CD4-positive, alpha-beta T cell (primary cell): ENCODE data around the gene PLXDC2. TPM values are rescaled to one million over a fixed set of nuclear protein-coding genes. Genes with fewer than 3 reads are reported as not detected.

Experiments
- ATAC-seq: fragments of 200-7000 bp; cut with Tn5 transposase; one replicate; pipeline ENCODE4 v1.10.0; 2022; ENCODE audit warnings: mild to moderate bottlenecking; ENCODE audit not compliant: poor library complexity
- CTCF ChIA-PET: fragments of 350-600 bp; sonication (Branson Sonifier 250); formaldehyde crosslinking; loops from one replicate; lab custom pipeline; 2021; ENCODE audit warnings: antibody characterized with exemption, inconsistent platforms; lab: Charles Lee
- POLR2A ChIA-PET: fragments of 350-600 bp; sonication (Branson Sonifier 250); formaldehyde crosslinking; loops from one replicate; lab custom pipeline; 2021; ENCODE audit warnings: antibody characterized with exemption, inconsistent platforms; lab: Charles Lee
- DNase-seq, 14 experiments: peaks; one replicate each; pipeline ENCODE4 v3.0.0-alpha.2; 2013 to 2020; ENCODE audit warnings: mixed read lengths in 2 of 14
- H3K27ac ChIP-seq, 2 donors: one replicate each; pipeline versions ENCODE4 v1.5.1 to v1.7.0; 2013; ENCODE audit warnings: low read length in 2 of 2, low read depth in 1 of 2, mild to moderate bottlenecking in 1 of 2
- H3K27me3 ChIP-seq, 2 experiments: 1 replicate in 1 of 2; 2 replicates in 1 of 2; pipeline versions ENCODE4 v1.6.1 to v1.7.0; 2013; ENCODE audit warnings: low read length in 2 of 2, control low read depth in 1 of 2, mild to moderate bottlenecking in 1 of 2, moderate library complexity in 1 of 2; ENCODE audit not compliant: insufficient read depth in 2 of 2, control insufficient read depth in 1 of 2
- H3K36me3 ChIP-seq: one replicate; pipeline ENCODE4 v1.6.1; 2013; ENCODE audit warnings: low read length, control low read depth; ENCODE audit not compliant: insufficient read depth
- H3K4me1 ChIP-seq: one replicate; pipeline ENCODE4 v1.6.1; 2013; ENCODE audit warnings: low read length, control low read depth; ENCODE audit not compliant: insufficient read depth
- H3K4me3 ChIP-seq: one replicate; pipeline ENCODE4 v1.5.1; 2013; ENCODE audit warnings: mild to moderate bottlenecking, low read length, moderate library complexity
- H3K9me3 ChIP-seq, 2 experiments: 1 replicate in 1 of 2; 2 replicates in 1 of 2; pipeline versions ENCODE4 v1.6.1 to v1.7.0; 2013; ENCODE audit warnings: low read length in 2 of 2, mild to moderate bottlenecking in 2 of 2, control low read depth in 1 of 2, moderate library complexity in 1 of 2; ENCODE audit not compliant: control insufficient read depth in 1 of 2, insufficient read depth in 1 of 2
- H3K27ac Mint-ChIP-seq: one replicate; pipeline ENCODE4 v1.8.0; 2020; ENCODE audit warnings: mixed read lengths
- H3K27me3 Mint-ChIP-seq: one replicate; pipeline ENCODE4 v1.8.0; 2021; ENCODE audit warnings: mixed read lengths
- H3K36me3 Mint-ChIP-seq: one replicate; pipeline ENCODE4 v1.8.0; 2021; ENCODE audit warnings: low read depth, mixed read lengths
- H3K4me1 Mint-ChIP-seq: one replicate; pipeline ENCODE4 v1.8.0; 2021; ENCODE audit warnings: low read depth, mixed read lengths
- H3K4me3 Mint-ChIP-seq: one replicate; pipeline ENCODE4 v1.8.0; 2020; ENCODE audit warnings: mild to moderate bottlenecking, mixed read lengths
- H3K9me3 Mint-ChIP-seq: one replicate; pipeline ENCODE4 v1.8.0; 2020; ENCODE audit warnings: mixed read lengths
- intact Hi-C, 2 experiments: fragments of 100-400 bp; cut with DNase I in 1 of 2; cut with micrococcal nuclease in 1 of 2; formaldehyde crosslinking; loops; one replicate each; pipeline versions ENCODE4 v1.15.1 to v1.9.0; 2023 to 2025; cut with DNase I, micrococcal nuclease
- total RNA-seq, 174 experiments: library from RNA in 2 of 174; stranded (reverse) in 2 of 174; gene quantifications; one replicate each; pipeline ENCODE4 v1.2.3 and lab custom pipeline; 2021 to 2026
- TF ChIP-seq, protein P1 (sequence below): fragments of 200-600 bp; IDR thresholded peaks from one replicate; pipeline ENCODE4 v1.8.0; 2022; ENCODE audit warnings: antibody characterized with exemption, mild to moderate bottlenecking

Gene PLXDC2
- total RNA-seq, 2 experiments from 2014 or later = 0.41 to 0.61 TPM

DNA sequence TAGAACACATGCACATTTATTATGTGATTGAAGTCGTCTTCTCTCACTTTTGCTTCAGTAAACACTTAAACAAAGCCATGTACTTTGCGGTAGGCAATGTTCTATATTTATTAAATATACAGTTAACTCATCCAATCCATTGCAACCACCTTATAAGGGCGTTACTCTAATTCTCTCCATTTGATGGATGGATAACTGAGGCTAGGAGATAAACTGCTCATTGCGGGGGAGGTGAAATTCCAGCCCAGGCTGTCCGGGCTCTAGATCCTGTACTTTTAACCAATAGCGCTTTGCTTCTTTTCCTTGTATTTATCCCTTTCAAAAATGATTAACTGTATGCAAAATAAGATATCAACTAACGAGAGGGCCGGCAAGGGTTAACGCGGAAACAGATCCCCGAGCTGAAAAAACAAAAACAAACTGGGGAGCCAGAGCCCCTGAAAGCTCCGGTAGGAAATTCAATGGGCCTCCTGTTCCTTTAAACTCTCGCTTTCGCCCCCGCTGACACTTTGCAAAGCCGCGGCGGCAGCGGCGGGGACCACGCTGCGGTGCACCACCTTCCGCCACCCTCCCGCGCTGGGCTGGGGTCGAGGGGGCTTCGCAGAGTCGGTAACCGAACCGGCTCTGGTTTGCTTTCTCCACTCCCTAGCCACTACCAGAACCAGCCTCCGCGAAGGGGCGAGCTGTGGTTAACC, 1.0 kb upstream of the PLXDC2 start:
- Histone ChIP-seq H3K36me3 (no peaks in the 10 kb centered on the region), H3K9me3 (peaks cover 0 to 24% of the 10 kb centered on the region in 2 experiments), H3K27ac (no peak overlapping the region), H3K27me3 (peaks cover 19 to 40% of the 10 kb centered on the region in 2 experiments), H3K4me3 (peak overlapping the region; percentile 11), H3K4me1 (no peaks in the 10 kb centered on the region)
- TF ChIP-seq, protein P1, sequence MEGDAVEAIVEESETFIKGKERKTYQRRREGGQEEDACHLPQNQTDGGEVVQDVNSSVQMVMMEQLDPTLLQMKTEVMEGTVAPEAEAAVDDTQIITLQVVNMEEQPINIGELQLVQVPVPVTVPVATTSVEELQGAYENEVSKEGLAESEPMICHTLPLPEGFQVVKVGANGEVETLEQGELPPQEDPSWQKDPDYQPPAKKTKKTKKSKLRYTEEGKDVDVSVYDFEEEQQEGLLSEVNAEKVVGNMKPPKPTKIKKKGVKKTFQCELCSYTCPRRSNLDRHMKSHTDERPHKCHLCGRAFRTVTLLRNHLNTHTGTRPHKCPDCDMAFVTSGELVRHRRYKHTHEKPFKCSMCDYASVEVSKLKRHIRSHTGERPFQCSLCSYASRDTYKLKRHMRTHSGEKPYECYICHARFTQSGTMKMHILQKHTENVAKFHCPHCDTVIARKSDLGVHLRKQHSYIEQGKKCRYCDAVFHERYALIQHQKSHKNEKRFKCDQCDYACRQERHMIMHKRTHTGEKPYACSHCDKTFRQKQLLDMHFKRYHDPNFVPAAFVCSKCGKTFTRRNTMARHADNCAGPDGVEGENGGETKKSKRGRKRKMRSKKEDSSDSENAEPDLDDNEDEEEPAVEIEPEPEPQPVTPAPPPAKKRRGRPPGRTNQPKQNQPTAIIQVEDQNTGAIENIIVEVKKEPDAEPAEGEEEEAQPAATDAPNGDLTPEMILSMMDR = no peak
- intact Hi-C loops = no loop called here
- no peak for ATAC-seq
- H3K4me1 Mint-ChIP-seq = peaks cover 8% of the 10 kb centered on the region
- ChIA-PET CTCF (no interaction called here), POLR2A (no interaction called here)
- DNase-seq = no peak
- H3K4me3 Mint-ChIP-seq = no peak overlapping the region
- no peaks in the 10 kb centered on the region for H3K9me3 Mint-ChIP-seq
- H3K27ac Mint-ChIP-seq = no peak overlapping the region
- peaks cover 57% of the 10 kb centered on the region for H3K27me3 Mint-ChIP-seq
- H3K36me3 Mint-ChIP-seq = no peaks in the 10 kb centered on the region

- TF ChIP-seq, protein P1 = no peak
- Mint-ChIP-seq H3K9me3 (no peaks in the 10 kb centered on the region), H3K4me1 (peaks cover 8% of the 10 kb centered on the region), H3K36me3 (no peaks in the 10 kb centered on the region), H3K27ac (no peak overlapping the region), H3K27me3 (peaks cover 57% of the 10 kb centered on the region), H3K4me3 (no peak overlapping the region)
- Histone ChIP-seq H3K27me3 (peaks cover 19 to 40% of the 10 kb centered on the region in 2 experiments), H3K4me3 (peak overlapping the region; percentile 47), H3K27ac (no peak overlapping the region), H3K36me3 (no peaks in the 10 kb centered on the region), H3K4me1 (no peaks in the 10 kb centered on the region), H3K9me3 (peaks cover 0 to 29% of the 10 kb centered on the region in 2 experiments)
- CTCF ChIA-PET = no interaction called here
- ATAC-seq (no peak), DNase-seq (peak in 2 of 14 experiments; percentile 17 to 19)
- POLR2A ChIA-PET = no interaction called here
- intact Hi-C loops = no loop called here
These were observed 361 bp upstream of the PLXDC2 start for GRCh38 chr10:19815731-19816410.

DNA sequence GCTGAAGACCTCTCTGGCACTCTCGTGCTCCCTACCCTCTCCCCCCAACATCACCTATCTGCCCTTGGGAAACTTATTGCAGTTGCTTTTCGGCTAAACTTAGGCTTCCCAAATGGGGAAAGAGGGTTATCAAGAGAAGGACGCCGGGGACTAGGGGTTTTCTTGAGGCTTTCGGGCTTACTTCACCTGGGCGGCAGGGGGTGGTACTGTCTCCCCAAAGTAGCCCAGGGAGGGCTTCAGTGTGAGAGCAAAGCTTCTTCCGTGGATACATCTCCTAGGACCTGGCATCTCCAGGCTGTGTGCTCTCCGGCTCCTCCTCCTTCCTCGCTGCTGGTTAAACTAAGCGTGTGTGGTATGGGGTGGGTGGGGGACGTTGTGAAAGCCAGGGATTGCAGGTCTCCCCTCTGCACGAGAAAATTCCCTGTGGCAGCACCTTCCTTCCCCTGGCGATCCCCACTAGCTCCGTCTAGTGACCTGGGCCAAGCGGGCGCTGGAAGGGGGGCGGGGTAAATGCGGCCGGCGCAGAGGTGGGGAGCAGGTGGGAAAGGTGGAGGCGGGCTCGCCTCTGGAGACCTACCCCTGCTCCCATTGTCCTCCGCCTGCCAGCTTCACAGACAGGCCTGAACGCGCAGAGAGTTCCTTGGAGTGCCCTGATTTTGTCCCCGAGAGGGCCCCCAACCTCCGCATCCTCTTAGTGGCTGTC, 1.1 kb downstream of the PLXDC2 start:
- Histone ChIP-seq H3K36me3 (no peaks in the 10 kb centered on the region), H3K27ac (no peak overlapping the region), H3K4me3 (peak overlapping the region; percentile 47), H3K27me3 (peaks cover 19 to 40% of the 10 kb centered on the region in 2 experiments), H3K4me1 (no peaks in the 10 kb centered on the region), H3K9me3 (peaks cover 0 to 30% of the 10 kb centered on the region in 2 experiments)
- TF ChIP-seq, protein P1 = no peak
- ChIA-PET POLR2A (no interaction called here), CTCF (no interaction called here)
- no peak overlapping the region for H3K27ac Mint-ChIP-seq
- no peak overlapping the region for H3K4me3 Mint-ChIP-seq
- H3K36me3 Mint-ChIP-seq = no peaks in the 10 kb centered on the region
- H3K9me3 Mint-ChIP-seq = no peaks in the 10 kb centered on the region
- DNase-seq (no peak), ATAC-seq (no peak)
- intact Hi-C loops = no loop called here
- H3K27me3 Mint-ChIP-seq = peaks cover 57% of the 10 kb centered on the region
- H3K4me1 Mint-ChIP-seq = peaks cover 8% of the 10 kb centered on the region
